HepG2 (cell line): Measurements from ENCODE around the gene DLX6. TPM values are rescaled to one million over a fixed set of nuclear protein-coding genes. Genes with fewer than 3 reads are reported as not detected.
A peak's percentile ranks its signal among the peaks of the same experiment; 100 is the strongest.

Experiments used
- EZH2 ChIP-seq: conservative IDR thresholded peaks from 2 replicates; pipeline ENCODE4 v1.6.1; 2012; ENCODE audit warnings: mild to moderate bottlenecking, low read depth, low read length, moderate library complexity
- HMG20A ChIP-seq: IDR thresholded peaks from 2 replicates; pipeline ENCODE4 v1.6.1; 2016; ENCODE audit warnings: borderline replicate concordance
- KMT2A ChIP-seq: sonication (generic); formaldehyde crosslinking; IDR thresholded peaks from 2 replicates; pipeline ENCODE4 v1.4.0; 2020; ENCODE audit warnings: missing genetic modification reagents
- PCBP2 ChIP-seq: fragments of 200-400 bp; formaldehyde crosslinking; optimal IDR thresholded peaks from 2 replicates; pipeline ENCODE3; 2018; ENCODE audit warnings: low read length, low read depth; ENCODE audit not compliant: poor library complexity, severe bottlenecking
- TARDBP ChIP-seq: sonication (generic); formaldehyde crosslinking; IDR thresholded peaks from 2 replicates; pipeline ENCODE4 v1.8.0; 2022; ENCODE audit warnings: mild to moderate bottlenecking, missing genetic modification reagents
- TBX2 ChIP-seq: sonication (generic); formaldehyde crosslinking; IDR thresholded peaks from 2 replicates; pipeline ENCODE4 v1.5.0; 2020; ENCODE audit warnings: missing genetic modification reagents, mild to moderate bottlenecking, borderline replicate concordance
- TBX3 ChIP-seq: fragments of 450-650 bp; IDR thresholded peaks from 2 replicates; pipeline ENCODE4 v1.6.1; 2017; ENCODE audit warnings: antibody characterized with exemption, mild to moderate bottlenecking, inconsistent platforms, borderline replicate concordance
- ZBTB20 ChIP-seq: sonication (generic); formaldehyde crosslinking; IDR thresholded peaks from 2 replicates; pipeline ENCODE4 v1.8.1; 2023; ENCODE audit warnings: missing genetic modification reagents, low read depth, mild to moderate bottlenecking, borderline replicate concordance
- ZBTB43 ChIP-seq: sonication (generic); formaldehyde crosslinking; conservative IDR thresholded peaks from 2 replicates; pipeline ENCODE4 v1.4.0; 2020; ENCODE audit warnings: missing genetic modification reagents
- ZMAT3 ChIP-seq: sonication (generic); formaldehyde crosslinking; conservative IDR thresholded peaks from 2 replicates; pipeline ENCODE4 v1.7.0; 2021; ENCODE audit warnings: missing genetic modification reagents
- ZNF446 ChIP-seq: sonication (generic); formaldehyde crosslinking; IDR thresholded peaks from 2 replicates; pipeline ENCODE4 v1.5.0; 2020; ENCODE audit warnings: mild to moderate bottlenecking, missing genetic modification reagents
- ZNF580 ChIP-seq: IDR thresholded peaks from 2 replicates; pipeline ENCODE4 v1.6.1; 2016; ENCODE audit warnings: low read depth, borderline replicate concordance
- ZNF816 ChIP-seq: sonication (generic); formaldehyde crosslinking; IDR thresholded peaks from 2 replicates; pipeline ENCODE4 v1.8.0; 2022; ENCODE audit warnings: missing genetic modification reagents, mild to moderate bottlenecking, borderline replicate concordance
- ZSCAN29 ChIP-seq: sonication (generic); formaldehyde crosslinking; conservative IDR thresholded peaks from 2 replicates; pipeline ENCODE4 v1.4.0; 2020; ENCODE audit warnings: mild to moderate bottlenecking, missing genetic modification reagents
- polyA plus RNA-seq, 8 experiments: library from polyadenylated mRNA; depleted of rRNA in 3 of 8; stranded (reverse) in 7 of 8; unstranded in 1 of 8; fragments of >200 nt; fragmentation: Illumina TruSeq in 4 of 8; extraction: Trizol in 4 of 8; gene quantifications; 2 replicates each; pipeline versions ENCODE4 v1.2.1 to v1.2.3, GENCODE V29; 2011 to 2016; ENCODE audit warnings: low read depth in 4 of 8, missing spikeins in 1 of 8, mixed read lengths in 1 of 8; ENCODE audit not compliant: insufficient read depth in 1 of 8
- total RNA-seq, 5 experiments: library from RNA; depleted of rRNA; stranded (reverse); fragments of >200 nt; fragmentation: Illumina TruSeq; extraction: Trizol; gene quantifications; 2 replicates each; pipeline ENCODE4 v1.2.3, GENCODE V29; 2016; ENCODE audit warnings: low read depth in 1 of 5
- TF ChIP-seq, protein P1 (sequence below): sonication (generic); formaldehyde crosslinking; IDR thresholded peaks from 2 replicates; pipeline ENCODE4 v1.5.1; 2020; ENCODE audit warnings: missing genetic modification reagents, mild to moderate bottlenecking, borderline replicate concordance
- TF ChIP-seq, protein P2 (sequence below): sonication (generic); formaldehyde crosslinking; IDR thresholded peaks from 2 replicates; pipeline ENCODE4 v1.4.0; 2020; ENCODE audit warnings: missing genetic modification reagents
- TF ChIP-seq, protein P3 (sequence below): sonication (generic); formaldehyde crosslinking; IDR thresholded peaks from 2 replicates; pipeline ENCODE4 v1.4.0; 2020; ENCODE audit warnings: missing genetic modification reagents

The DLX6 gene
- total and polyA plus RNA-seq, 2 of the 13 experiments (the other 11 are each of a cell fraction or from before 2014, with no cell fraction given), result 3.5 to 5.5 TPM

GRCh38 chr7:97005183-97006054 is at the start of gene DLX6 (continued):
- TF ChIP-seq, protein P1, sequence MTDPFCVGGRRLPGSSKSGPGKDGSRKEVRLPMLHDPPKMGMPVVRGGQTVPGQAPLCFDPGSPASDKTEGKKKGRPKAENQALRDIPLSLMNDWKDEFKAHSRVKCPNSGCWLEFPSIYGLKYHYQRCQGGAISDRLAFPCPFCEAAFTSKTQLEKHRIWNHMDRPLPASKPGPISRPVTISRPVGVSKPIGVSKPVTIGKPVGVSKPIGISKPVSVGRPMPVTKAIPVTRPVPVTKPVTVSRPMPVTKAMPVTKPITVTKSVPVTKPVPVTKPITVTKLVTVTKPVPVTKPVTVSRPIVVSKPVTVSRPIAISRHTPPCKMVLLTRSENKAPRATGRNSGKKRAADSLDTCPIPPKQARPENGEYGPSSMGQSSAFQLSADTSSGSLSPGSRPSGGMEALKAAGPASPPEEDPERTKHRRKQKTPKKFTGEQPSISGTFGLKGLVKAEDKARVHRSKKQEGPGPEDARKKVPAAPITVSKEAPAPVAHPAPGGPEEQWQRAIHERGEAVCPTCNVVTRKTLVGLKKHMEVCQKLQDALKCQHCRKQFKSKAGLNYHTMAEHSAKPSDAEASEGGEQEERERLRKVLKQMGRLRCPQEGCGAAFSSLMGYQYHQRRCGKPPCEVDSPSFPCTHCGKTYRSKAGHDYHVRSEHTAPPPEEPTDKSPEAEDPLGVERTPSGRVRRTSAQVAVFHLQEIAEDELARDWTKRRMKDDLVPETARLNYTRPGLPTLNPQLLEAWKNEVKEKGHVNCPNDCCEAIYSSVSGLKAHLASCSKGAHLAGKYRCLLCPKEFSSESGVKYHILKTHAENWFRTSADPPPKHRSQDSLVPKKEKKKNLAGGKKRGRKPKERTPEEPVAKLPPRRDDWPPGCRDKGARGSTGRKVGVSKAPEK (CRISPR knock-in tag), result no peak
- peak; percentile 87 for TF ChIP-seq KMT2A
- TF ChIP-seq TBX3, result no peak
- peak; percentile 64; the same call in 1 of the 2 replicates for TF ChIP-seq ZBTB43 (CRISPR knock-in tag)
- TF ChIP-seq TBX2 (CRISPR knock-in tag), result peak; percentile 59; the same call in 1 of the 2 replicates
- no peak for TF ChIP-seq ZSCAN29 (CRISPR knock-in tag)
- no peak for TF ChIP-seq ZBTB20 (CRISPR knock-in tag)
- no peak; the same call in 1 of the 2 replicates for TF ChIP-seq ZNF816 (CRISPR knock-in tag)
- TF ChIP-seq, protein P2, sequence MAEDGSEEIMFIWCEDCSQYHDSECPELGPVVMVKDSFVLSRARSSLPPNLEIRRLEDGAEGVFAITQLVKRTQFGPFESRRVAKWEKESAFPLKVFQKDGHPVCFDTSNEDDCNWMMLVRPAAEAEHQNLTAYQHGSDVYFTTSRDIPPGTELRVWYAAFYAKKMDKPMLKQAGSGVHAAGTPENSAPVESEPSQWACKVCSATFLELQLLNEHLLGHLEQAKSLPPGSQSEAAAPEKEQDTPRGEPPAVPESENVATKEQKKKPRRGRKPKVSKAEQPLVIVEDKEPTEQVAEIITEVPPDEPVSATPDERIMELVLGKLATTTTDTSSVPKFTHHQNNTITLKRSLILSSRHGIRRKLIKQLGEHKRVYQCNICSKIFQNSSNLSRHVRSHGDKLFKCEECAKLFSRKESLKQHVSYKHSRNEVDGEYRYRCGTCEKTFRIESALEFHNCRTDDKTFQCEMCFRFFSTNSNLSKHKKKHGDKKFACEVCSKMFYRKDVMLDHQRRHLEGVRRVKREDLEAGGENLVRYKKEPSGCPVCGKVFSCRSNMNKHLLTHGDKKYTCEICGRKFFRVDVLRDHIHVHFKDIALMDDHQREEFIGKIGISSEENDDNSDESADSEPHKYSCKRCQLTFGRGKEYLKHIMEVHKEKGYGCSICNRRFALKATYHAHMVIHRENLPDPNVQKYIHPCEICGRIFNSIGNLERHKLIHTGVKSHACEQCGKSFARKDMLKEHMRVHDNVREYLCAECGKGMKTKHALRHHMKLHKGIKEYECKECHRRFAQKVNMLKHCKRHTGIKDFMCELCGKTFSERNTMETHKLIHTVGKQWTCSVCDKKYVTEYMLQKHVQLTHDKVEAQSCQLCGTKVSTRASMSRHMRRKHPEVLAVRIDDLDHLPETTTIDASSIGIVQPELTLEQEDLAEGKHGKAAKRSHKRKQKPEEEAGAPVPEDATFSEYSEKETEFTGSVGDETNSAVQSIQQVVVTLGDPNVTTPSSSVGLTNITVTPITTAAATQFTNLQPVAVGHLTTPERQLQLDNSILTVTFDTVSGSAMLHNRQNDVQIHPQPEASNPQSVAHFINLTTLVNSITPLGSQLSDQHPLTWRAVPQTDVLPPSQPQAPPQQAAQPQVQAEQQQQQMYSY (CRISPR knock-in tag), result peak; percentile 34; the same call in 1 of the 2 replicates
- TF ChIP-seq, protein P3, sequence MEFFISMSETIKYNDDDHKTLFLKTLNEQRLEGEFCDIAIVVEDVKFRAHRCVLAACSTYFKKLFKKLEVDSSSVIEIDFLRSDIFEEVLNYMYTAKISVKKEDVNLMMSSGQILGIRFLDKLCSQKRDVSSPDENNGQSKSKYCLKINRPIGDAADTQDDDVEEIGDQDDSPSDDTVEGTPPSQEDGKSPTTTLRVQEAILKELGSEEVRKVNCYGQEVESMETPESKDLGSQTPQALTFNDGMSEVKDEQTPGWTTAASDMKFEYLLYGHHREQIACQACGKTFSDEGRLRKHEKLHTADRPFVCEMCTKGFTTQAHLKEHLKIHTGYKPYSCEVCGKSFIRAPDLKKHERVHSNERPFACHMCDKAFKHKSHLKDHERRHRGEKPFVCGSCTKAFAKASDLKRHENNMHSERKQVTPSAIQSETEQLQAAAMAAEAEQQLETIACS (CRISPR knock-in tag), result no peak
- TF ChIP-seq TARDBP (CRISPR knock-in tag), result peak; percentile 33; the same call in 1 of the 2 replicates
- TF ChIP-seq ZNF446, result no peak
- TF ChIP-seq ZNF580 (CRISPR knock-in tag), result no peak; the same call in 1 of the 2 replicates
- TF ChIP-seq ZMAT3 (CRISPR knock-in tag), result peak; percentile 46; the same call in 1 of the 2 replicates
- TF ChIP-seq EZH2, result no peak
- no peak for TF ChIP-seq HMG20A
- TF ChIP-seq PCBP2, result no peak
